NCI-H2171 (cell line): ENCODE results near the gene ZBTB40.

Source experiments
- DNase-seq: peaks from one replicate; lab custom pipeline; 2025; lab: John Stamatoyannopoulos, UW

ZBTB40 gene

GRCh38 chr1:22451702-22452480 is at the start of gene ZBTB40:
Gene ZBTB40 (plus strand): TSS chr1:22451851. CDS start chr1:22489949, 38,098 bp downstream.
- DNase-seq, result peak; percentile 97

- DNase-seq, result no peak
These were observed 49.1 kb upstream of the ZBTB40 start for GRCh38 chr1:22402356-22403053.

- DNase-seq, result no peak
These were observed 47.2 kb upstream of the ZBTB40 start for GRCh38 chr1:22404486-22404885.

GRCh38 chr1:22406722-22407495 is 44.7 kb upstream of the ZBTB40 start:
- no peak for DNase-seq

- DNase-seq, result no peak
These were observed 43.4 kb upstream of the ZBTB40 start for GRCh38 chr1:22408230-22408629.

- no peak for DNase-seq
These were observed 41.2 kb upstream of the ZBTB40 start for GRCh38 chr1:22410401-22410800.

- DNase-seq, result no peak
These were observed 40.6 kb upstream of the ZBTB40 start for GRCh38 chr1:22410928-22411495.

GRCh38 chr1:22411589-22411988 is 40.1 kb upstream of the ZBTB40 start:
- no peak for DNase-seq

GRCh38 chr1:22412932-22413727 is 38.5 kb upstream of the ZBTB40 start:
- DNase-seq, result no peak

GRCh38 chr1:22413799-22414198 is 37.9 kb upstream of the ZBTB40 start:
- DNase-seq, result no peak

GRCh38 chr1:22414244-22414751 is 37.4 kb upstream of the ZBTB40 start:
- DNase-seq, result no peak

- no peak for DNase-seq
These were observed 36.2 kb upstream of the ZBTB40 start for GRCh38 chr1:22415489-22415888.

- DNase-seq, result peak; percentile 82
These were observed 34.8 kb upstream of the ZBTB40 start for GRCh38 chr1:22416555-22417454.

GRCh38 chr1:22417466-22417865 is 34.2 kb upstream of the ZBTB40 start:
- DNase-seq, result no peak

GRCh38 chr1:22418312-22418711 is 33.3 kb upstream of the ZBTB40 start:
- no peak for DNase-seq

- DNase-seq, result no peak
These were observed 32.7 kb upstream of the ZBTB40 start for GRCh38 chr1:22418933-22419382.

GRCh38 chr1:22420455-22421053 is 31.1 kb upstream of the ZBTB40 start:
- DNase-seq, result peak; percentile 75

- no peak for DNase-seq
These were observed 24.9 kb upstream of the ZBTB40 start for GRCh38 chr1:22426781-22427180.

GRCh38 chr1:22428672-22429071 is 23.0 kb upstream of the ZBTB40 start:
- peak; percentile 66 for DNase-seq

- no peak for DNase-seq
These were observed 19.7 kb upstream of the ZBTB40 start for GRCh38 chr1:22431965-22432364.
